GM18511 (cell line): ENCODE results near the gene CD302.
"Not testable (repeated sequence)": the region's sequence is repeated elsewhere in the genome, so short reads cannot be mapped to it uniquely, and the experiment has no call there.

ENCODE experiments used
- ATAC-seq: cut with Tn5 transposase; IDR thresholded peaks from one replicate; pipeline ENCODE4 v1.9.1; 2021; ENCODE audit warnings: mild to moderate bottlenecking, moderate library complexity; ENCODE audit not compliant: unreplicated experiment

Gene CD302

DNA sequence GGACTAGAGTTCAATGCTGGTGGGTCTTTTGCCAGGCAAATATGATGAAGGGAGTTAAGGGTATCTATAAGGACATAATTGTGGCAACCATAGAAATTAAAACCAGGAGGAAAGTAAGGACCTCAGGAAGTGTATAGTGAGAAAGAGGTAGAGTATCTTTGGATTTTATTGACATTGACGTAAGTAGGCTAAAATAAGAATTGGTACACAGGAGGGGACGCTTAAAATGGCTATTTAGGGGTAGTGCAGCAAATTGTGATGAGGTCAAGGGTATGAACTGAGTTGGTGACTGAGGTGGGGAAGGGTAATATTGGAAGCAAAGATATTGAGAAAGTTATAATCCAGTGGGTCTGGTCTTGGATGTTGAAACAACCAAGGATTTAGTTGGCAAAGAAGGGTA is 43.0 kb downstream of the CD302 start:
- no peak for ATAC-seq

DNA sequence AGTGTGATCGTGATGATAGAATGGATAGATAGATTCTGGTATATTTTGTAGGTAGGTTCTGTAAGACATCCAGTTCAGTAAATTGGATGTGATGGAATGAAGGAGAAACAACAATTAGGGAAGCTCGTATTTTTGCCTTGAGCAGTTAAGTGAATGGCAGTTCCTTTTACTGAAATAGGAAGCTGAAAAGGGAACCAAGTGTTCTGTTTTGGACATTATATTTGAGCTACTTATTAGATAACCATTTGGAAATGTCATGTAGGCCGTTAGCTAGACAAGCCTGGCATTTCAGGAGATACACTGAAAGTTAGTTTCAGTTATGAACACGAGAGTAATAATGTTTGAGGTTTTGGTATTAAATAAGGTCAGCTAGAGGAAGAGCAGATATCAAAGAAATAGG is 44.2 kb downstream of the CD302 start:
- ATAC-seq, result no peak

GRCh38 chr2:159750873-159751272 is 47.1 kb downstream of the CD302 start:
- no peak for ATAC-seq

- no peak for ATAC-seq
Observed at GRCh38 chr2:159748089-159748488, 49.9 kb downstream of the CD302 start.

- not testable (repeated sequence) for ATAC-seq
Observed at GRCh38 chr2:159745237-159745636, 52.8 kb downstream of the CD302 start.

DNA sequence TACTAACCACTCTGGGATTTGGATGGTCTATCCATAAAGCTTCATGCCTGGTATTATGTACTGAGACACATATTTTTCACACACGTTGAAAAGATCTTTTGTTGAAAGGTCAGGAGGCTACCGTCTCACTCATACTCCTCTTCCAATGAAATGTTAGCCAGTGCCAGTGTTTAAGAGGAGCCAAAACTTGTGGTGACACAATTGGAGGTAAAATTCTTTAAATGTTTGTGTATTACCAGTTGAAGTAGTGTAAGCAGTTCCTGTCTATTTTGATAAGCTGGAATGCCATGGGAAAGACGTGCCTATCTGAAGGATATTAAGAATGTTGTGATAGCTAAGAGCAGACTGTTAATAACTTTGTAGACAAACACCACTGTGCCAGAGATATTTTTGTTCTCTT is 53.6 kb downstream of the CD302 start:
- no peak for ATAC-seq

- no peak for ATAC-seq
Observed at GRCh38 chr2:159742846-159743245, 55.2 kb downstream of the CD302 start.

DNA sequence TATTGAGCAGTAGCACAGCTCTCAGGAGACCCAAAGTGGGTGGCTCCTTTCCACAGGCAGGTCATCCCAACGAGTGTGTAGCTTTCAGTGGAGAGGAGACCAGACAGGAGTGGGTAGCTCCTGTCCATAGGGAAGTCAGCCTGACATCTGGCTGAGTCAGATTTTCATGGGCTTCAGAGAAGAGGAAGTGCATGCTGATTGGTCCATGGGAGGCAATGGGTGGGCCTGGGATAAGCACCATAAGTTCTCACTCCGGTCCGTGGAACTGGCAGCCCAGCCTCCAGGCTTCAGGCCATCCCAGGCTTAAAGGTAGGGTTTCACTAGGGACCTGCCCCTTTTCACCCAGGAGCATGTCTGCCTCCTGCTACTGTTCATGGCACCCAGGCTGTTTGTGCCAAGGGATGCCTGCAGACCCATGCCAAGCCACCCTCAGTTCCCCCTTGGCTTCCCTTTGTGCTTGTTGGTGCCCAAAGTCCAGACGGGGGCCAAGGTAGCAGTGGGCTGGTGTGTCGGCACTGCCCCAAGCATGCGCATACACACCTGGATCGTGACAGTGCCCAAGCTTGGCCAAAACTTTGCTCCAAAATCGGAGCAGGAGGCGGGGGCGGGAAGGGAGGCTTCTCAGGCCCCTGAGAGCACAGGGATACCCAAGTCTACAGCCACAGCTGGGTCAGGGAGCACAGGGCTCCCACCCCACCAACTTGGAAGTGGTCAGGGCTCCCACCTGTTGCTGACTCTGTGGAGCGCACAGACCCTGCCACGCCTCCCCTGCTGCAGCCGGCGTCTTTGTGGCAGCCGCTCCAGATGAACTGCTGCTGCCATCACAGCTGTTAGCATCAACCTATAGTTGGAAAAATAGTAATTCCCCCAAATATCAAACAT is 59.3 kb downstream of the CD302 start:
- ATAC-seq, result no peak

GRCh38 chr2:159737917-159738296 is 60.1 kb downstream of the CD302 start:
- no peak for ATAC-seq

GRCh38 chr2:159737292-159737916 is 60.6 kb downstream of the CD302 start:
- no peak for ATAC-seq

DNA sequence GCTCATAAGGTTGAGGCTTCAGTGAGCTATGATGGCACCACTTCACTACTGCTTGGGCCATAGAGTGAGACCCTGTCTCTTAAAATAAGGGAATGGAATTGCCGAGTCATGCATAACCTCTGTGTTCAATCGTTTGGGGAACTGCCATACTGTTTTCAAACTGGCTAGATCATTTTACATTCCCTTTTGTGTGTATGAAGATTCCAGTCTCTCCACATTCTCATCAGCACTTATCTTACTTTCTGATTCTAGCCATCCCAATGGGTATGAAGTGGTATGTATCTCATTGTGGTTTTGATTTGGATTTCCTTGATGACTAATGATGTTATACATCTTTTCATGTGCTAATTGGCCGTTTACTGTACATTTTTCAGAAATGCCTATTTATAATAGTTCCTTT is 62.0 kb downstream of the CD302 start:
- no peak for ATAC-seq

DNA sequence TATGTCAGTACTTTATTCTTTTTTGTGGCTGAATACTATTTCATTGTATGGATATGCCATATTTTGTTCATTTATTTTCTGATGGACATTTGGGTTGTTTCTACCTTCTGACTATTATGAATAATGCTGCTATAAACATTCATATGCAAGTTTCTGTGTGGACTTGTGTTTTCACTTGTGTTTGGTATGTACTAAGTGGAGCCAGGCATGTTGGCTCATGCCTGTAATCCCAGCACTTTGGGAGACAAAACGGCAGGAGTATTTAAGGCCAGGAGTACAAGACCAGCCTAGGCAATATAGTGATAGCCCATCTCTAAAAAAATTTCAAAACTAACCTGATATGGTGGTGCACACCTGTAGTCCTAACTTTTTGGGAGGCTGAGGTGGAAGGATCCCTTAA is 62.4 kb downstream of the CD302 start:
- ATAC-seq, result no peak

DNA sequence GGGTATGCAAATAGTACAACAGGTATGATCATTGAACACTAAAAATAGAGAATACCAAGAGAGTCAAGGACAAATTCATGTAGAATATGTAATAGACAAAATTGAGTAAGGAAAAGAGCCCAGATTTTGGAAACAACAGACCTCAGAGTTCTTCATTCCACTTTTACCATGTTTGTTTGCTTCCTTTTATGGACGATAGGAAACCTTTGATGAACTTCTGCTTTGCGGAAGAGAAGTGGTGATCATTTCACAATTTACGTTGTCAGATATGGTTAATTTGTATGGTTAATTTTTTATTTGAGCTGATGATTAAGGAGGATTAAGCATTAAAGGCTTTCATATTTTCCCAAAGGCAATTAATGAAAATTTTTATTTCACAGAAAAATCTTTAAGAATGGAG is 69.4 kb downstream of the CD302 start:
- ATAC-seq, result no peak

- ATAC-seq, result no peak
Observed at GRCh38 chr2:159725713-159726112, 72.3 kb downstream of the CD302 start.

DNA sequence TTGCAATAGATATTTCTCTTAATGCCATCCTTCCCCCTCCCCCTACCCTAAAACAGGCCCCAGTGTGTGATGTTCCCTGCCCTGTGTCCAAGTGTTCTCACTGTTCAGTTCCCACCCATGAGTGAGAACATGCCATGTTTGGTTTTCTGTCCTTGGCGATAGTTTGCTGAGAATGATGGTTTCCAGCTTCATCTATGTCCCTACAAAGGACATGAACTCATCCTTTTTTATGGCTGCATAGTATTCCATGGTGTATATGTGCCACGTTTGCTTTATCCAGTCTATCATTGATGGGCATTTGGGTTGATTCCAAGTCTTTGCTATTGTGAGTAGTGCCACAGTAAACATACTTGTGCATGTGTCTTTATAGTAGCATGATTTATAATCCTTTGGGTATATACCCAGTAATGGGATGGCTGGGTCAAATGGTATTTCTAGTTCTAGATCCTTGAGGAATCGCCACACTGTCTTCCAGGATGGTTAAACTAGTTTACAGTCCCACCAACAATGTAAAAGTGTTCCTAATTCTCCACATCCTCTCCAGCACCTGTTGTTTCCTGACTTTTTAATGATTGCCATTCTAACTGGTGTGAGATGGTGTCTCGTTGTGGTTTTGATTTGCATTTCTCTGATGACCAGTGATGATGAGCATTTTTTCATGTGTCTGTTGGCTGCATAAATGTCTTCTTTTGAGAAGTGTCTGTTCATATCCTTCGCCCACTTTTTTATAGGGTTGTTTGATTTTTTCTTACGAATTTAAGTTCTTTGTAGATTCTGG is 73.0 kb downstream of the CD302 start:
- ATAC-seq, result not testable (repeated sequence)

DNA sequence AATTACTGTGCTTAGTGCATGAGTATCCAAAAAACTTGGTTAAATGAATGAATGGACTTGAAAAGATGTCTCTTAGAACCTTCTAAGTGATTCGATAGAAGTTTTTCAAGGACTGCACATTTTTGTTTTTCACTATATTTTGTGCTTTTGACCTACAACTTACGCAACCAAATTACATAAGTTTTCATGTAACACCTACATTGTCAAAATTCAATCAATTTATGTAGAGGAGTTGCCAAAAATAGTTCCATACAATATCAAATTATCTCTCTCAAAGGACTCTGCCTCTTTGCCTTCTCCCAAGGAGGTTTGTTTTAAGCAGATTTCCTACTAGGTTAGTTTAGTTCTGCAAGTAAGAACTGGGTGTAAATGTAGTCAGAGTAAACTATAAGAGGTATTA is 75.4 kb downstream of the CD302 start:
- no peak for ATAC-seq

DNA sequence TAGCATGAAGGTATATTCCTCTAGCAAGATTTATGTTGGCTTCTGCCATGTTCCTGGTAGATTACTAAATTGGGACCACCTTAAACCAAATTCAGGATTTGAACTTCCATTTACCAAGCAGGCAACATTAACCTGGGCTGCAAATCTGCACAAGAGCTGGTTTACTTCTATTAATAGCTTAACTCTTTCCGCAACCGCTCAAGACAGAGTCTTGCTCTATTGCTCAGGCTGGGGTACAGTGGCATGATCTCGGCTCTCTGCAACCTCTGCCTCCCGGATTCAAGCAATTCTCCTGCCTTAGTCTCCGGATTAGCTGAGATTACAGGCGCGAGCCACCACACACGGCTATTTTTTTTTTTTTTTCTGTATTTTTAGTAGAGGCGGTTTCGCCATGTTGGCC is 77.3 kb downstream of the CD302 start:
- no peak for ATAC-seq
